Measurements from ENCODE around the gene CALY. TPM values are rescaled to one million over a fixed set of nuclear protein-coding genes. Genes with fewer than 3 reads are reported as not detected.

Gene CALY
- total RNA-seq, 1 experiment from 2014 or later, result not detected

GRCh38 chr10:133318494-133319127 is 18.1 kb downstream of the CALY start:
- no peak overlapping the region for H3K27ac ChIP-seq (ENCODE audit: low read length)
- no peaks in the 10 kb centered on the region for H3F3A ChIP-seq (ENCODE audit: low read length, unreplicated experiment)
- no peaks in the 10 kb centered on the region for H4K20me1 ChIP-seq (ENCODE audit: low read length)
- peak overlapping the region; percentile 79 for H2AFZ ChIP-seq (ENCODE audit: low read length)
- intact Hi-C loops (cut with micrococcal nuclease), result no loop called here
- CTCF ChIA-PET, result no interaction called here
- H3K79me2 ChIP-seq (ENCODE audit: low read length), result no peaks in the 10 kb centered on the region
- no peaks in the 10 kb centered on the region for H3K9me2 ChIP-seq (replicated peaks; ENCODE audit: low read length)
- H3K4me1 ChIP-seq (ENCODE audit: insufficient read depth, low read length), result no peaks in the 10 kb centered on the region
- no peaks in the 10 kb centered on the region for H3K36me3 ChIP-seq (ENCODE audit: low read depth, low read length)
- no peak overlapping the region for H3K9ac ChIP-seq (ENCODE audit: low read length)
- DNase-seq (peak; percentile 66), ATAC-seq (peak; percentile 94)
- TF ChIP-seq CTCF (conservative IDR thresholded peaks at IDR 0.05; ENCODE audit: low read depth, low read length) (peak; percentile 73), EZH2 (IDR thresholded peaks at IDR 0.05; ENCODE audit: low read length, unreplicated experiment) (no peak)
- POLR2A ChIA-PET (ENCODE audit: unreplicated experiment), result interaction anchor here (0.6 kb wide), 1 partner anchor 157 kb away, joined by 4 read pairs; no protein-coding TSS in a partner anchor
- no peaks in the 10 kb centered on the region for H3K9me3 ChIP-seq (ENCODE audit: low read length)
- no peaks in the 10 kb centered on the region for H3K27me3 ChIP-seq (ENCODE audit: low read length)
- peak overlapping the region; percentile 68 for H3K4me3 ChIP-seq (ENCODE audit: low read length)
- BruUV-seq (replicated peaks), result no TSS peak
- peak overlapping the region; percentile 85 for H3K4me2 ChIP-seq (ENCODE audit: low read length)

GRCh38 chr10:133316732-133317131 is 20.0 kb downstream of the CALY start:
- H3K27ac ChIP-seq (ENCODE audit: low read length), result no peak overlapping the region
- intact Hi-C loops (cut with micrococcal nuclease), result no loop called here
- H3K4me1 ChIP-seq (ENCODE audit: insufficient read depth, low read length), result no peaks in the 10 kb centered on the region
- no peaks in the 10 kb centered on the region; the same call in 1 of the 2 replicates for H3K36me3 ChIP-seq (ENCODE audit: low read depth, low read length)
- H4K20me1 ChIP-seq (ENCODE audit: low read length), result no peaks in the 10 kb centered on the region
- BruUV-seq (replicated peaks), result no TSS peak
- no peaks in the 10 kb centered on the region for H3K9me3 ChIP-seq (ENCODE audit: low read length)
- CTCF ChIA-PET, result no interaction called here
- TF ChIP-seq CTCF (conservative IDR thresholded peaks at IDR 0.05; ENCODE audit: low read depth, low read length) (no peak), EZH2phosphoT487 (IDR thresholded peaks at IDR 0.05; ENCODE audit: borderline replicate concordance, low read length) (no peak), EZH2 (IDR thresholded peaks at IDR 0.05; ENCODE audit: low read length, unreplicated experiment) (no peak)
- H3K9me2 ChIP-seq (replicated peaks; ENCODE audit: low read length), result no peaks in the 10 kb centered on the region
- no peak overlapping the region for H3K9ac ChIP-seq (ENCODE audit: low read length)
- no peak for DNase-seq
- H3K27me3 ChIP-seq (ENCODE audit: low read length), result no peaks in the 10 kb centered on the region
- POLR2A ChIA-PET (ENCODE audit: unreplicated experiment), result no interaction called here
- no peak overlapping the region for H2AFZ ChIP-seq (ENCODE audit: low read length)
- no peaks in the 10 kb centered on the region for H3F3A ChIP-seq (ENCODE audit: low read length, unreplicated experiment)
- no peak overlapping the region for H3K4me2 ChIP-seq (ENCODE audit: low read length)
- no peaks in the 10 kb centered on the region for H3K79me2 ChIP-seq (ENCODE audit: low read length)
- no peak for ATAC-seq
- H3K4me3 ChIP-seq (ENCODE audit: low read length), result no peak overlapping the region

GRCh38 chr10:133316266-133316665 is 20.4 kb downstream of the CALY start:
- H3F3A ChIP-seq (ENCODE audit: low read length, unreplicated experiment), result no peaks in the 10 kb centered on the region
- no peaks in the 10 kb centered on the region for H3K9me3 ChIP-seq (ENCODE audit: low read length)
- no peak overlapping the region for H3K4me3 ChIP-seq (ENCODE audit: low read length)
- CTCF ChIA-PET, result no interaction called here
- H3K79me2 ChIP-seq (ENCODE audit: low read length), result no peaks in the 10 kb centered on the region
- no peaks in the 10 kb centered on the region for H3K27me3 ChIP-seq (ENCODE audit: low read length)
- H3K4me2 ChIP-seq (ENCODE audit: low read length), result no peak overlapping the region
- intact Hi-C loops (cut with micrococcal nuclease), result no loop called here
- TF ChIP-seq CTCF (conservative IDR thresholded peaks at IDR 0.05; ENCODE audit: low read depth, low read length), result no peak
- no peak for TF ChIP-seq EZH2 (IDR thresholded peaks at IDR 0.05; ENCODE audit: low read length, unreplicated experiment)
- TF ChIP-seq EZH2phosphoT487 (IDR thresholded peaks at IDR 0.05; ENCODE audit: borderline replicate concordance, low read length), result no peak
- H3K9ac ChIP-seq (ENCODE audit: low read length), result no peak overlapping the region
- H4K20me1 ChIP-seq (ENCODE audit: low read length), result no peaks in the 10 kb centered on the region
- no TSS peak for BruUV-seq (replicated peaks)
- POLR2A ChIA-PET (ENCODE audit: unreplicated experiment), result no interaction called here
- DNase-seq (no peak), ATAC-seq (no peak)
- no peak overlapping the region for H3K27ac ChIP-seq (ENCODE audit: low read length)
- no peak overlapping the region for H2AFZ ChIP-seq (ENCODE audit: low read length)
- no peaks in the 10 kb centered on the region for H3K4me1 ChIP-seq (ENCODE audit: insufficient read depth, low read length)
- peaks cover 3% of the 10 kb centered on the region; the same call in 1 of the 2 replicates for H3K36me3 ChIP-seq (ENCODE audit: low read depth, low read length)
- H3K9me2 ChIP-seq (replicated peaks; ENCODE audit: low read length), result no peaks in the 10 kb centered on the region

Data from PC-3 (cell line).